ENCODE data around the gene SMPD3. TPM values are rescaled to one million over a fixed set of nuclear protein-coding genes. Genes with fewer than 3 reads are reported as not detected.

The SMPD3 gene
- total and polyA plus RNA-seq, 9 of the 15 experiments (the other 6 are each of a cell fraction or from before 2014, with no cell fraction given): 0.03 to 1.2 (median 0.18) TPM

DNA sequence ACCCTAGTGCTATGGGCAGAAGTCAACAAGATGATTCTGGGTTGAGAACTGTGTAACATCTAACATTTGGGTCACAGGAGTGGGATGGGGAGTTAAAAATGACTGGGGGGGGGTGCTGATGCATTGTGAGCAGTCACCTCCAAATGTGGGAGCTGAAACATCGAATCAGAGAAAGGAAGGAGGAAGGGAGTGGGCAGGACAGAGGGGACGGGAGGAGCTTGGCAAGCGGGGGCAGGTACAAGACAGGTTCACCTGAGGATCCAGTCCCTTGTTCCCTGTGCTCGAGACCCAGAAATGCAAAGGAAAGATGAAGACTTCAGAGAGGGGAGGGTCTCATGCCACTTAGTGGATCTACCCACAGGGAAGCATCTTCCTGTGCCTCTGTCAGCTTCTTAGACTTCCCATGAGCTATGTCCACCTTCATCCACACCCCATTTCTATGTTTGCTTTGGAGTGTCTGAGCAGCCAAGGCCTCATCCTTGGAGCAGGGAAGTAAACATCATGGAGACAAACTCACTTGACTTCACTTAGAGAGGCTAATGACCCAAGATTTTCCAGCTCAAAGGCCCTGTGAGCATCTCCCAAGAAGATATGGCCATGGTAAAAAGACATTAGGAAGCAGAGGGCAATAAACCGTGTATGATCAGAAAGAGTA is 20.5 kb downstream of the SMPD3 start:
- Histone ChIP-seq H3K4me2 (ENCODE audit: insufficient read depth, low read length) (no peak overlapping the region), H3K79me2 (ENCODE audit: control insufficient read depth, insufficient read depth, low read length) (no peaks in the 10 kb centered on the region), H2AFZ (ENCODE audit: low read depth, low read length) (no peak overlapping the region), H3K9me3 (replicated peaks; ENCODE audit: control insufficient read depth, insufficient read depth, low read depth, low read length) (no peaks in the 10 kb centered on the region), H3K36me3 (ENCODE audit: control insufficient read depth, insufficient read depth, low read length) (no peaks in the 10 kb centered on the region), H3K27ac (ENCODE audit: extremely low read depth, low read depth, low read length) (no peak overlapping the region), H4K20me1 (replicated peaks; ENCODE audit: control insufficient read depth, insufficient read depth, low read length) (no peaks in the 10 kb centered on the region; the same call in 1 of the 2 replicates), H3K9ac (ENCODE audit: insufficient read depth in 1 of 2, low read depth in 2 of 2, low read length in 2 of 2) (no peak overlapping the region), H3K4me3 (no peak overlapping the region), H3K4me1 (replicated peaks in 1 of 2; ENCODE audit: control insufficient read depth in 2 of 2, insufficient read depth in 2 of 2, low read length in 2 of 2) (no peaks in the 10 kb centered on the region), H3K9me1 (ENCODE audit: control insufficient read depth, insufficient read depth, low read length) (no peaks in the 10 kb centered on the region), H3K27me3 (ENCODE audit: control insufficient read depth in 2 of 2, insufficient read depth in 2 of 2, low read length in 2 of 2) (peaks cover 5 to 15% of the 10 kb centered on the region in 2 experiments; a peak in 3 of 5 replicates)
- in situ Hi-C loops (cut with MboI) (no loop called here), intact Hi-C loops (cut with micrococcal nuclease) (no loop called here)
- FAIRE-seq (no peak), ATAC-seq (no peak), DNase-seq (ENCODE audit: extremely low read depth in 1 of 4, low spot score in 3 of 4) (no peak)
- WGBS (ENCODE audit: insufficient coverage, low coverage, missing lambda C conversion rate): 0% methylated on average over 5 of the region's 5 CpGs
- ChIA-PET POLR2A (no interaction called here), CTCF (ENCODE audit: low intra/inter-chr PET ratio) (no interaction called here)
- BruUV-seq (replicated peaks): no TSS peak
- TF ChIP-seq SMARCA4 (IDR thresholded peaks at IDR 0.05): no peak
- TF ChIP-seq, protein P1, sequence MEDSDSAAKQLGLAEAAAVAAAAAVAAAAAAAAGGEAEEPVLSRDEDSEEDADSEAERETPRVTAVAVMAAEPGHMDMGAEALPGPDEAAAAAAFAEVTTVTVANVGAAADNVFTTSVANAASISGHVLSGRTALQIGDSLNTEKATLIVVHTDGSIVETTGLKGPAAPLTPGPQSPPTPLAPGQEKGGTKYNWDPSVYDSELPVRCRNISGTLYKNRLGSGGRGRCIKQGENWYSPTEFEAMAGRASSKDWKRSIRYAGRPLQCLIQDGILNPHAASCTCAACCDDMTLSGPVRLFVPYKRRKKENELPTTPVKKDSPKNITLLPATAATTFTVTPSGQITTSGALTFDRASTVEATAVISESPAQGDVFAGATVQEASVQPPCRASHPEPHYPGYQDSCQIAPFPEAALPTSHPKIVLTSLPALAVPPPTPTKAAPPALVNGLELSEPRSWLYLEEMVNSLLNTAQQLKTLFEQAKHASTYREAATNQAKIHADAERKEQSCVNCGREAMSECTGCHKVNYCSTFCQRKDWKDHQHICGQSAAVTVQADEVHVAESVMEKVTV (CRISPR knock-in tag; IDR thresholded peaks at IDR 0.05): no peak
- no peak for TF ChIP-seq ARID1B (IDR thresholded peaks at IDR 0.05)
- no peak for TF ChIP-seq ZNF717 (CRISPR knock-in tag; IDR thresholded peaks at IDR 0.05)
- no peak for TF ChIP-seq GABPA (tag; conservative IDR thresholded peaks at IDR 0.05; ENCODE audit: low read depth)
- no peak for TF ChIP-seq POU5F1 (IDR thresholded peaks at IDR 0.05; ENCODE audit: borderline replicate concordance, low read depth, low read length, partially characterized antibody)
- TF ChIP-seq, protein P2, sequence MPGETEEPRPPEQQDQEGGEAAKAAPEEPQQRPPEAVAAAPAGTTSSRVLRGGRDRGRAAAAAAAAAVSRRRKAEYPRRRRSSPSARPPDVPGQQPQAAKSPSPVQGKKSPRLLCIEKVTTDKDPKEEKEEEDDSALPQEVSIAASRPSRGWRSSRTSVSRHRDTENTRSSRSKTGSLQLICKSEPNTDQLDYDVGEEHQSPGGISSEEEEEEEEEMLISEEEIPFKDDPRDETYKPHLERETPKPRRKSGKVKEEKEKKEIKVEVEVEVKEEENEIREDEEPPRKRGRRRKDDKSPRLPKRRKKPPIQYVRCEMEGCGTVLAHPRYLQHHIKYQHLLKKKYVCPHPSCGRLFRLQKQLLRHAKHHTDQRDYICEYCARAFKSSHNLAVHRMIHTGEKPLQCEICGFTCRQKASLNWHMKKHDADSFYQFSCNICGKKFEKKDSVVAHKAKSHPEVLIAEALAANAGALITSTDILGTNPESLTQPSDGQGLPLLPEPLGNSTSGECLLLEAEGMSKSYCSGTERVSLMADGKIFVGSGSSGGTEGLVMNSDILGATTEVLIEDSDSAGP (CRISPR knock-in tag; IDR thresholded peaks at IDR 0.05): no peak
- no peak for TF ChIP-seq ZFPM2 (CRISPR knock-in tag; IDR thresholded peaks at IDR 0.05)
- TF ChIP-seq PTBP1 (IDR thresholded peaks at IDR 0.05; ENCODE audit: low read depth, low read length): no peak
- TF ChIP-seq SMARCA5 (IDR thresholded peaks at IDR 0.05): no peak
- TF ChIP-seq RBM14 (IDR thresholded peaks at IDR 0.05; ENCODE audit: borderline replicate concordance, insufficient read depth, low read depth, low read length): no peak
- TF ChIP-seq, protein P3, sequence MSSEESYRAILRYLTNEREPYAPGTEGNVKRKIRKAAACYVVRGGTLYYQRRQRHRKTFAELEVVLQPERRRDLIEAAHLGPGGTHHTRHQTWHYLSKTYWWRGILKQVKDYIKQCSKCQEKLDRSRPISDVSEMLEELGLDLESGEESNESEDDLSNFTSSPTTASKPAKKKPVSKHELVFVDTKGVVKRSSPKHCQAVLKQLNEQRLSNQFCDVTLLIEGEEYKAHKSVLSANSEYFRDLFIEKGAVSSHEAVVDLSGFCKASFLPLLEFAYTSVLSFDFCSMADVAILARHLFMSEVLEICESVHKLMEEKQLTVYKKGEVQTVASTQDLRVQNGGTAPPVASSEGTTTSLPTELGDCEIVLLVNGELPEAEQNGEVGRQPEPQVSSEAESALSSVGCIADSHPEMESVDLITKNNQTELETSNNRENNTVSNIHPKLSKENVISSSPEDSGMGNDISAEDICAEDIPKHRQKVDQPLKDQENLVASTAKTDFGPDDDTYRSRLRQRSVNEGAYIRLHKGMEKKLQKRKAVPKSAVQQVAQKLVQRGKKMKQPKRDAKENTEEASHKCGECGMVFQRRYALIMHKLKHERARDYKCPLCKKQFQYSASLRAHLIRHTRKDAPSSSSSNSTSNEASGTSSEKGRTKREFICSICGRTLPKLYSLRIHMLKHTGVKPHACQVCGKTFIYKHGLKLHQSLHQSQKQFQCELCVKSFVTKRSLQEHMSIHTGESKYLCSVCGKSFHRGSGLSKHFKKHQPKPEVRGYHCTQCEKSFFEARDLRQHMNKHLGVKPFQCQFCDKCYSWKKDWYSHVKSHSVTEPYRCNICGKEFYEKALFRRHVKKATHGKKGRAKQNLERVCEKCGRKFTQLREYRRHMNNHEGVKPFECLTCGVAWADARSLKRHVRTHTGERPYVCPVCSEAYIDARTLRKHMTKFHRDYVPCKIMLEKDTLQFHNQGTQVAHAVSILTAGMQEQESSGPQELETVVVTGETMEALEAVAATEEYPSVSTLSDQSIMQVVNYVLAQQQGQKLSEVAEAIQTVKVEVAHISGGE (CRISPR knock-in tag; IDR thresholded peaks at IDR 0.05): no peak
- TF ChIP-seq, protein P4, sequence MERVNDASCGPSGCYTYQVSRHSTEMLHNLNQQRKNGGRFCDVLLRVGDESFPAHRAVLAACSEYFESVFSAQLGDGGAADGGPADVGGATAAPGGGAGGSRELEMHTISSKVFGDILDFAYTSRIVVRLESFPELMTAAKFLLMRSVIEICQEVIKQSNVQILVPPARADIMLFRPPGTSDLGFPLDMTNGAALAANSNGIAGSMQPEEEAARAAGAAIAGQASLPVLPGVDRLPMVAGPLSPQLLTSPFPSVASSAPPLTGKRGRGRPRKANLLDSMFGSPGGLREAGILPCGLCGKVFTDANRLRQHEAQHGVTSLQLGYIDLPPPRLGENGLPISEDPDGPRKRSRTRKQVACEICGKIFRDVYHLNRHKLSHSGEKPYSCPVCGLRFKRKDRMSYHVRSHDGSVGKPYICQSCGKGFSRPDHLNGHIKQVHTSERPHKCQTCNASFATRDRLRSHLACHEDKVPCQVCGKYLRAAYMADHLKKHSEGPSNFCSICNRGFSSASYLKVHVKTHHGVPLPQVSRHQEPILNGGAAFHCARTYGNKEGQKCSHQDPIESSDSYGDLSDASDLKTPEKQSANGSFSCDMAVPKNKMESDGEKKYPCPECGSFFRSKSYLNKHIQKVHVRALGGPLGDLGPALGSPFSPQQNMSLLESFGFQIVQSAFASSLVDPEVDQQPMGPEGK (CRISPR knock-in tag; IDR thresholded peaks at IDR 0.05; ENCODE audit: borderline replicate concordance): no peak
